HCT116 (cell line): ENCODE results near the gene ESD.

Source experiments
- CEBPB ChIP-seq: IDR thresholded peaks from 2 replicates; pipeline ENCODE4 v1.6.1; 2012; ENCODE audit warnings: low read depth
- CTCF ChIP-seq, 3 experiments: fragments of 200-600 bp in 1 of 3; sonication (generic) in 1 of 3; IDR thresholded peaks in 2 of 3; conservative IDR thresholded peaks in 1 of 3; 2 replicates each; pipeline ENCODE4 v1.5.1; 2012 to 2017; ENCODE audit warnings: low read depth in 2 of 3, low read length in 2 of 3, antibody characterized with exemption in 1 of 3, borderline replicate concordance in 1 of 3, control low read depth in 1 of 3, mild to moderate bottlenecking in 1 of 3, mixed read lengths in 1 of 3, mixed run types in 1 of 3, moderate library complexity in 1 of 3; ENCODE audit not compliant: insufficient read depth in 1 of 3
- EZH2 ChIP-seq: fragments of 200-600 bp; sonication (generic); IDR thresholded peaks from 2 replicates; pipeline ENCODE4 v1.6.1; 2017; ENCODE audit warnings: antibody characterized with exemption, mixed run types
- JUND ChIP-seq: IDR thresholded peaks from 2 replicates; pipeline ENCODE4 v1.6.1; 2012
- MAX ChIP-seq: IDR thresholded peaks from 2 replicates; pipeline ENCODE4 v1.6.1; 2012
- POLR2A ChIP-seq: IDR thresholded peaks from 2 replicates; pipeline ENCODE4 v1.7.0; 2011; ENCODE audit warnings: borderline replicate concordance; ENCODE audit not compliant: insufficient read depth, insufficient read length; ENCODE audit errors: extremely low read depth
- POLR2AphosphoS5 ChIP-seq: IDR thresholded peaks from 2 replicates; pipeline ENCODE4 v1.6.1; 2011; ENCODE audit warnings: mild to moderate bottlenecking, low read depth, low read length, moderate library complexity
- SP1 ChIP-seq: IDR thresholded peaks from 2 replicates; pipeline ENCODE4 v1.6.1; 2012; ENCODE audit warnings: low read depth
- YY1 ChIP-seq: IDR thresholded peaks from 2 replicates; pipeline ENCODE4 v1.6.1; 2011; ENCODE audit warnings: low read length, low read depth, moderate library complexity, mild to moderate bottlenecking; ENCODE audit not compliant: insufficient replicate concordance; ENCODE audit errors: extremely low read depth
- ZFX ChIP-seq: fragments of 450-650 bp; IDR thresholded peaks from 2 replicates; pipeline ENCODE4 v1.6.1; 2017
- ZNF274 ChIP-seq: fragments of 200-500 bp; sonication (Bioruptor generic); IDR thresholded peaks from 2 replicates; pipeline ENCODE4 v1.6.1; 2014; ENCODE audit warnings: mild to moderate bottlenecking, low read depth, low read length, inconsistent platforms

DNA sequence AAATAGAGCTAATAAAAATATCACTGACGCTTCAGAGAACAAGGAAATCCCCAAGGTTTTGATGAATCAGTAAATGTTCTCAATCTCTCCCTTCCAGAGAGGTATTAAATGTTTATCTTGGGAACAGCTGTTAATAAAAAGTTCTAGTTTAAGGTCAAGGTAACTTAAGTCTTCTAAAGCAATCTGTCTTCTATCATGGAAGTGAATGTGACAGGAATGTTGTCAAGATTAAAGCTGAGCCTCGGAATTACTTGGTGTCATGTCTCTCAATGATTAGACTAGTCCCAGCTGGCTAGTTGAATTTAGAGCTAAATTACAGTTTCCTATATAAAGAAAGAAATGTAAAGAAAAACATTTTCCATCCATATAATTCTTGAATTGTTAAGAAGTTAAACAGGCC lies 23.4 kb downstream of the ESD start:
- no peak for TF ChIP-seq JUND
- TF ChIP-seq CEBPB = no peak
- TF ChIP-seq CTCF (IDR thresholded peaks at IDR 0.05 in 2 of 3, conservative IDR thresholded peaks at IDR 0.05 in 1 of 3; ENCODE audit: borderline replicate concordance in 1 of 3, insufficient read depth in 1 of 3, low read depth in 2 of 3, low read length in 2 of 3) = no peak
- TF ChIP-seq ZNF274 = no peak
- TF ChIP-seq EZH2 = no peak
- no peak for TF ChIP-seq YY1
- TF ChIP-seq MAX = no peak
- TF ChIP-seq POLR2AphosphoS5 = no peak
- TF ChIP-seq SP1 = no peak
- TF ChIP-seq POLR2A = no peak
- no peak for TF ChIP-seq ZFX
